Subcutaneous adipose tissue (tissue), 4 donors: ENCODE data around the gene SLC44A1. TPM values are rescaled to one million over a fixed set of nuclear protein-coding genes. Genes with fewer than 3 reads are reported as not detected.

ENCODE experiments used
- CTCF ChIP-seq: fragments of 450-650 bp; IDR thresholded peaks from one replicate; pipeline ENCODE4 v1.5.1; 2016; ENCODE audit warnings: low read depth, mild to moderate bottlenecking, control low read depth, antibody characterized with exemption, moderate library complexity
- total RNA-seq, 4 donors: library from RNA; depleted of rRNA; stranded (reverse); fragments of >200 nt; gene quantifications; one replicate each; pipeline ENCODE4 v1.1.0, GENCODE V29; 2016

SLC44A1 gene
- total RNA-seq, 4 donors from 2014 or later: 48.2 to 85.5 (median 53.4) TPM

GRCh38 chr9:105362470-105362869, 118.0 kb downstream of the SLC44A1 start:
- TF ChIP-seq CTCF: no peak

GRCh38 chr9:105363837-105364236, 119.4 kb downstream of the SLC44A1 start:
- TF ChIP-seq CTCF: no peak

GRCh38 chr9:105369911-105370310, 125.5 kb downstream of the SLC44A1 start:
- TF ChIP-seq CTCF: no peak

- TF ChIP-seq CTCF: no peak
These were observed 129.3 kb downstream of the SLC44A1 start for GRCh38 chr9:105373723-105374122.

- no peak for TF ChIP-seq CTCF
These were observed 130.9 kb downstream of the SLC44A1 start for GRCh38 chr9:105375323-105375722.

GRCh38 chr9:105376893-105377292, 132.4 kb downstream of the SLC44A1 start:
- no peak for TF ChIP-seq CTCF

- no peak for TF ChIP-seq CTCF
These were observed 141.0 kb downstream of the SLC44A1 start for GRCh38 chr9:105385381-105385985.
